ENCODE results near the gene GPR26.

DNA sequence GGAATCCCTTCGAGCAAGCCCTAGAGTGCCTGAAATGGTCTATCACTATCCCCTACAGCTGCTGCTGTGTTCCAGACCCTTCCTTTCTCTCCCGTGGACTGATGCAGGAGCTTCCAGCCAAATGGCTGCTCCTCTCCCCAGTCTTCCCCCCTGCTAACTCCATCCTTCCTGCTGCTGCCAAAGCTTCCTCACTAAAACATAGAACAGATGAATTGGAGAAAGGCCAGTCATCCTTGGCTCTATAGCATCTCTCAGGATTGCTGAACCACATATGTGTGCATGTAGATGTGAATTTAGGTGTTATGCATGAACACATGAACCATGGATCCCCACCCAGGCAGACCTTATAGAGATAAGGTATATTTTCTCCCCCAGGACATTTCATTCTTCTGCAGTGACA is 60.7 kb downstream of the GPR26 start:
- TF ChIP-seq POLR2A (IDR thresholded peaks at IDR 0.05; ENCODE audit: low read depth, low read length) (no peak), TAF1 (IDR thresholded peaks at IDR 0.05; ENCODE audit: low read depth, low read length) (no peak)

Data from GM12891 (cell line).